Renal cortex interstitium (tissue), 11 donors: ENCODE data around the gene MAD1L1. TPM values are rescaled to one million over a fixed set of nuclear protein-coding genes. Genes with fewer than 3 reads are reported as not detected.

Experiments used
- DNase-seq, 11 donors: peaks; one replicate each; pipeline ENCODE4 v3.0.0-alpha.2; 2013; ENCODE audit warnings: low read depth in 9 of 11, low spot score in 4 of 11; ENCODE audit errors: extremely low read depth in 1 of 11
- polyA plus RNA-seq, 3 donors: library from polyadenylated mRNA; unstranded; fragments of 120-200 nt; gene quantifications; one replicate each; pipeline ENCODE4 v1.2.1, GENCODE V29; 2013; ENCODE audit not compliant: insufficient read length in 3 of 3

MAD1L1 gene
- polyA plus RNA-seq, 3 donors: 22.6 to 28.2 (median 26.3) TPM

DNA sequence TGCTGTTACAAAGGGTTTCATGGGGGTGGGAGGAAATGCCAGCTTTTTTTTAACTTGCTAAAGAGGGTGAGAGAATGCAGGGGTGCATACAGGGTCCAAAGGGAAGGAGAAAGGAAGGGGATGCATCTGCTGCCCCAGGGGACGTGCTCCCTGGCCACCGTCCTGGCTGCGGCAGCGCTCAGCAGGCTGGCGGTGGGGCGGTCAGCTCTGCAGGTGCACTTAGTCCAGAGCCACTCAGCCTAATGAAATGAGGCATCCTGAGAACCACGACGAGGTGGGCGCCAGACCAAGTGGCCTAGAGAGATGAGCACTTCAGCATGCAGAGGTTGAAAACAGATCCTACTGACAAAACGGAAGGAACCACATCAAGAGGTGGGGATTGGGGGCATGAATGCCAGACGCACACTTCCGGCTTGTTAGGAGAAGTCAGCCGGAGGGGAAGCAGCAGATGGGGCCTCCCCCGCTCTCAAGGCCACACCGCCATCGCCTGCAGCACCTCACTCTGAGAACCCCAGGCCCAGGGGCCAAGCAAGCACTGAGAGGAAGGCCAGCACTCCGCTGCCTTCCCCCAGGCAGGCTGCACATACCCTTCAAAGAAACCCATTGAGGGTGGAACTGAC, 94.5 kb downstream of the MAD1L1 start:
- DNase-seq: no peak

DNA sequence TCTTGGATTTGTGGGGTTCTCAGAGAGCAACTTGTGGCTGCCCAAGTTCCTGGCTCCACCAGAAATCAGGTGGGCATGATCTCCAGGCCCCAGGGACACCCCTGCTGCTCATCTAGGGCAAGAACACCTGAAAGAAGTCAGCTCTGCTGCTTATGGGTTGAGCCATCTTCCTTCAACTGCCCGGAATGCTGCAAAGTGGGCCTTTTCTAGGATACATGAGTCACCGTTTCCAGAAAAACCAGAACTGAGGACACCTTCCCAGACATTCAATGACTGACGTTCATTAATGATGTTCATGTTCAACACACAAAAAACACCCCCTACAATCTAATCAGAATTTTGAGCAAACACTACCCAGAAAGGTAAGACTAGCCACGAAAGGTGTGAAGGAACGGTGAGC, 98.0 kb downstream of the MAD1L1 start:
- no peak for DNase-seq

DNA sequence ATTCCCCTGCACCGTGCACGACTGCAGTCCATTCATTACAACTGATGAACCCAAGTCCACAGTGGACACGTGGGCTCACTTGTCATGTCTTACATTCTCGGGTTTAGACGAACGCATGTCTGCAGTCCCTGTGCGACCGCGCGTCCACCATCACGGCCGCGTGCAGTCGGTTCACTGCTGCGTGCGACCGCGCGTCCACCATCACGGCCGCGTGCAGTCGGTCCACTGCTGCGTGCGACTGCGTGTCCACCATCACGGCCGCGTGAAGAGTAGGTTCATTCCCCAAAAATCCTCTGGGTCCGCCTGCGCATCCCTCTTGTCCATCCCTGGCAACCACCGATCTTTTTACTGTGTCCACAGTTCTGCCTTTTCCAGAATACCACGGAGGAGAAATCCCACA, 100.5 kb downstream of the MAD1L1 start:
- no peak for DNase-seq

DNA sequence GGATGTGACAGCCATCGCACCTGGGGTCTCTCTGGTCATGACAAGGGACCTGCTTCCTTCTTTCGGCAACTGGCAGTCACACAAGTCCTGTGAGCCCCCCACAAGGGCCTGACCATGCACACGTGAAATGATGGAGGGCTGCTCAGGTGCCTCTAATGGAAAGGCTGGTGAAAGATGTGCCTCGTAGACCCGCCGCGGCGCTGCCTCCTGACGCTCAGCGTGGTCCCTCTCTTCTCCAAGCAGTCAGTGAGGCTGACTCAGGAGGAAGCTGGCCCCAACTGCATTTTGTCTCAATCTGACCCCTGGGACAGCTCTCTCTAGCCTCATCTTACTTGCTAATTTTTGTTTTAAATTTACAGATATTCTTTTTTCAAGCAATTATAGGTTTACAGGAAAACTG, 100.9 kb downstream of the MAD1L1 start:
- no peak for DNase-seq

DNA sequence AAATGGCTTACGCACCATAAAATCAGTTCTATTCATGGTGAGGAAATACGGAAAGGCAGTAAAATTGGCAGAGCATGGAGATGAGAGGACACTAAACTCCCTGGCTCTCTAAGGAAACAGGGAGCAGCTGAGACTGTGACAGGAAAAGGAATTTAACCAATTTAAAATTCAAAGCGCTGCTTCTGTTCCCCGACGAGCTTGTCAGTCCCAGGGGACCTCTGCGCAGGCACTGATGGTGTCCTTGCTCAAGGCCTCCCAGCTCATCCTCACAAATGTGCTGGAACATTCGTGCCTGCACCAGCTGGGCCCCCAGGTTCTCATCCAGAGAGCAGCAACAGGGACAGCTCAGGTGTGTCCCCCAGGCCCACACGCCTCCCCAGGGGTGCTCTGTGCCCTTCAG, 101.4 kb downstream of the MAD1L1 start:
- no peak for DNase-seq

DNA sequence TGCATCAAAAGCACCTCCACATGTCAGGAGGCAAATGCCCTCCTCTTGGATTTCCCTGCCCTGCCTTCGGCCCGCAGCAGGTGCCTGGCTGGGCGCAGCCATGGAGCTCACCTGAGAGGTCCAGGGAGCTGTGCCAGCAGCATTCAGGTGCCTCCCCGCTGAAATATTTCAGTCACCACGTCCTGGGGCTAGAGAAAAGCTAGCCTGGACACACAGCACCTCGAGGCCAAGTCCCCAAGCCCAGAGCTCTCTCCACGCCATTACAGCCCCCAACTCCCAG, 102.7 kb downstream of the MAD1L1 start:
- DNase-seq: no peak

DNA sequence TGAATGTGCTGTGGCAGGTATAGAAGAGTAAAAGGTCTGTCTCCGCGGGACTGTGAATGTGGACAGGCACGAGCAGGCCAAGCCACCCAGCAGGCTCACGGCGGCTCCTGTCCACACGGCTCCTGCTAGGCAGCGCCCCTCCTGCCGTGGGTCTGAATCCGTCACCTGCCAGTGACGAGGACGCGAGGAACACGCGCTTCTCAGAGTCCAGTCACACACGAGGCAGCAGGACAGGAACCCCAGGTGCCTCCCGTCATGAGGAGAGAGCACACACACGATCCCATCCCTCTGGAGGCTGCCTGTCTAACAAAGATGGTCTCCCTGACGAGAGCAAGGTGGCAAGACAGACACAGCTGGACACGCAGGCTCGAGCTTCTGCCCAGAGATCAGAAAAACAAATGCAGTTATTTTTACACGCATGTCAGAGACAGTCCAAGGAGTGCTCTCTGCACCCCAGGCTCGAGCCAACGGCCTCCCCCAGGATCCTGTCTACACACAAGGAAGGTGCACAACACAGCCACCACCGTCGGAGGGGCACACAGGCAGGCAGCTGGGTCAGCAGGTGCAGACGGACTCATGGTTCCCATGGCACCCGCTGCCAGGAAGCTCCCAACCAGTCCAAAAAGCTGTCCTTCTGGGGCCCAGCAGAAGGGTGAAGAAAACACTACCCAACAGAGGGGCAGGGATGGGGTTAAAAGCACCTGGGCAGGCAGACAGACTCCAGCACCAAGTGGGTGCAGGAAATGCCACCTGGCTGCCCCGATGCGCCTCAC, 103.2 kb downstream of the MAD1L1 start:
- DNase-seq: no peak

DNA sequence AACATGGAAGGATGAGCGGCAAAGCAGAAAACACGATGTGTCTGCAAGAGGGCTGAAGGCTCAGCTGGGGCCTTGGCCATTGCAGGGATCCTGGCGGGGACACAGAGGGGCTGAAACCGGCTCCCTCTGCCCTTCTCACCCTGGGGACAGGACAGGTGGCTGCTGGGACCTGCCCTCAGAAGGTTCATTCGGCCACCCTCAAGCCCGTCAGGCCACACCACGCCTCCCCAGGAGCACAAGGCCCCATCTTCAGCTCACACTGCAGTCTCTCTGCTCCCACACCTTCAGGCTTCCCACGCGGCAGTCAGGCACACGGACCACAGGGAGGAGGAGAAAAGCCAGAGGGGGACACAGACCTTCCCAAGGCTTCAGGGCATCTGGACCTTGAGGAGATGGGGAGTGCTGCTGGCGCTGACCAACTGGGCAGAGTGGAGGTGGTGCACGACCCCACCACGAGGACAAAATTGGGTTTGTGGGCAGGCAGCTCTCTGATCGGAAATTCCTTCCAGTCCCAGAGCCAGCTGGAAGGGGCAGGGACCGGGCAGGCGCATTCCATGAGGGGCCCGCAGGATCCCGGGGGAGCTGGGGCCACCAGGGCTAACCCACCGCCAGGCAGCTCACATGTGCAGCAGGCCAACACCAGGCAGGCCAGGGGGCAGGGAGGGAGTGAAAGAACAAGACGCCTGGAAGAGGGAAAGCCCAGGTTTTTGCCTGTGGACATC, 104.0 kb downstream of the MAD1L1 start:
- no peak for DNase-seq

DNA sequence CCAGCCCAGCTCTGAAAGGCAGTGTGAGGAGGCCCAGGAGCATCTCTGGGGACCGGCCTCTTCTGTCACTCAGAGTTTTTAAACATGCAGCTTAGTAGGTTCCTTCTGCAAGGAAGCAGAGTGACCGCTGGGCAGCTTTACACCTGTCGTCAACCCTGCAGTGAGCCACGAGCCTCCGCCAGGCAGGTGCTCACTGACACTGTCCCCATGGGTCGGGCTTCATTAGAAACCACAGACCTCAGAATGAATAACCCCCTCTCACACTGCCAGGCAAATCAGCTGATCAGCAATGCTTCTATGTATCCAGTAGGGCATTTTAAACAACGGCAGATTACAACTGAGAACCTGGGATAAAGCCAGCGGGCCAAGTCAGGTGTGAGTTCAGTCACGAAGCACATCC, 106.1 kb downstream of the MAD1L1 start:
- DNase-seq: no peak

DNA sequence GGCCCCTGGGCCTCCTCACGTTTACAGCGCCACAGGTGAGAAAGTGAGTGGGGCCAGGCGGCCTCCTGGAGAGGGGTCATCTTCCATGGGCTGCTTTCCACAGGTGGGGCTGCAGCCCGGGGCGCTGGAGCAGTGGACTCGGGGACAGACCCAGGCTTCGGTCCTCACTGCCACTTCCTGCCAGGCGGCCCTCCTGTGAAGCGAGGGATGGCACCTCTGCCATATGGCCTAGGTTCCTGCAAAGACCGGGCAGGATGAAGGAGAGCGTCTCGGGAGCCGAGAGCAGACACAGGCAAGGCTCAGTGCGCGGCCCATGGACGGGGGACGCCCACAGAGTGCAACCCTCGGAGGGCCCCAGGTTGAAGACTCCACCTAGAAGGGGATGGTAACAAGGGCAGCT, 106.8 kb downstream of the MAD1L1 start:
- no peak for DNase-seq

DNA sequence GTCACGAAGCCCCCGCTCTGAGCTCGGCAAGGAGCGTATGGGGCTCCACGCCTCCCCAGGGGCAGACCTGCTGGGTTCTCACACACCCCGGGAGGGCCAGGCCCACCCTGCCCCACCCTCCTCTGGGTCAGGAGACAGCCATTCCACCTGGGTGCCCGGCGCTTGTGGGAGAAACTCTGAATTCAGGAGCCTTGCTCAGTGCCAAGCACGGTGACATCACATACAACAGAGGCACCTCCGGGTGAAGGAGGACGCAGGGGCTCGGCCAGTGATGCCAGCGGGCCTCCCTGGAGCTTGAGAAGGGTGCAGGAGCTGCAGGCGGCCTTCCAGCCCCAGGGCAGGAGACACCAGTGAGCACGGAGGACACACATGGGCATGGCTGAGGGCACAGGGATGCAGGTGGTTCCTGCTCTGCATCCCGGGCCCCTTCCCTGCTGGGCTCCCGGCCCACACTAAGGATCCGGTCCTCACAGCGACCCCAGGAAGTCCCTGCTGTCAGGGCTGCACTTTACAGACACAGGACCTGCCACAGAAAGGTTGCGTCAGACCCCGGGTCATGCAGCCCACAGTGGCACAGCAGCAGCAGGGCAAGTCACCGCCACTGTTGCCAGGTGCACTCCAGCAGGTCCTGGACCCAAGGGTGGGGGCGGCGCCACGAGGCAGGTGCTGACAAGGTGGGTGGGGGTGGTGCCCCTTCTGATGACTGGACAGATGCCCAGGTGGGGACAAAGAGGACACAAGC, 108.0 kb downstream of the MAD1L1 start:
- no peak for DNase-seq

DNA sequence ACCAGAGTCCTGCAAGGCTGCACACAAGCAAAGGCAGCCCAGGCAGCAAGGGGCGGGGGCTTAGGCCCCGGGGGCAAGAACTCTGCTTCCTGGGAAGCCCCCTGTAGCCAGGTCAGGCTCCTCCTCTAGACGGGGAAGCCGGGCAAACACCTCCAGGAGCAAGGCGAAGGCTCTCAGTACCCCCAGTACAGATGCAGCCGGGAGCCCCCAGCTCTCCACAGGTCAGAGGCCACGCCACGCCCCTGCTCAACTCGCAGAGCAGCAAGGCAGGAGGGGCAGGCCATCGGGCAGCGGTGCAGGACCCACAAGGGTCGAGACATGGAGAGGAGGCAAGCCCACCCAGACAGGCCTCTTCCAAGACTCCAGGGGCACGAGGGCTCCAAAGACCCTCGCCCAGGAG, 108.8 kb downstream of the MAD1L1 start:
- no peak for DNase-seq

DNA sequence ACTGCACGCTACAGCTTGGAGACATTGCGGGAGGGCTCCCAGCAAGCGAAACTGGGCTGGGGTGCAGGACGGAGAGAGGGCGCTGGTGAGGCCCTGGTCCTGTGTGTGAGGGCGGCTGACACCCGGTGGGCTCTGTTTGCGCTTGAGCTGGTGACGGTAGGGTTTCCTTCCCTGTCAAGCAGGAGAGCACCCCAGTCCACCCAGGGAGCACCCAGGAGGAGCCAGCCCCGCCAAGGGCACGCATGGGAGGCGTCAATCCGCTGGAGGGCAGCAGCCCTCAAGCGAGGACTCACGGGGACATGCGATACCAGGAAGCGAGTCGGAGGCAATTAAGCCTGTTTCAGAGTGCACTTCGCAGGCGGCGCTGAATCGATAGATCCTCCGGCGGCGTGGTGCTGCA, 109.4 kb downstream of the MAD1L1 start:
- DNase-seq: no peak

DNA sequence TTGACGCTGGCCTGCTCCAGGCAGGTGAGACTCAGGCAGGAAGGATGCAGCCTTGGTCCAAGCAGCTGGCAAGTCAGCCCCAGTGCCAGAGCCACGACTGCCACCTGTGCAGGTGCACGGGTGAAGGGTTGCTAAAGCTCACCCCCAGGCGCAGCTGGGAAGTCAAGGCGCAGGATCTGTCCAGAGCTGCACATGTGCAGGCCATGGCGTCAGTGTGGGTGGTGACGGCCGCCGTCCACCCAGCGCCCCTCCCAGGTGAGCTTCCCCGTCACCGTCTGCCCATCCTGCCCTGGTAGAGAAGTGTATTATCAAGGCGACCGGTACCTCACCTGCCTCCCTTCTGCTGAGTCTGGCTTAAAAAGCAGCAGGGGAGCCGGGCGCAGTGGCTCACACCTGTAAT, 110.1 kb downstream of the MAD1L1 start:
- no peak for DNase-seq

DNA sequence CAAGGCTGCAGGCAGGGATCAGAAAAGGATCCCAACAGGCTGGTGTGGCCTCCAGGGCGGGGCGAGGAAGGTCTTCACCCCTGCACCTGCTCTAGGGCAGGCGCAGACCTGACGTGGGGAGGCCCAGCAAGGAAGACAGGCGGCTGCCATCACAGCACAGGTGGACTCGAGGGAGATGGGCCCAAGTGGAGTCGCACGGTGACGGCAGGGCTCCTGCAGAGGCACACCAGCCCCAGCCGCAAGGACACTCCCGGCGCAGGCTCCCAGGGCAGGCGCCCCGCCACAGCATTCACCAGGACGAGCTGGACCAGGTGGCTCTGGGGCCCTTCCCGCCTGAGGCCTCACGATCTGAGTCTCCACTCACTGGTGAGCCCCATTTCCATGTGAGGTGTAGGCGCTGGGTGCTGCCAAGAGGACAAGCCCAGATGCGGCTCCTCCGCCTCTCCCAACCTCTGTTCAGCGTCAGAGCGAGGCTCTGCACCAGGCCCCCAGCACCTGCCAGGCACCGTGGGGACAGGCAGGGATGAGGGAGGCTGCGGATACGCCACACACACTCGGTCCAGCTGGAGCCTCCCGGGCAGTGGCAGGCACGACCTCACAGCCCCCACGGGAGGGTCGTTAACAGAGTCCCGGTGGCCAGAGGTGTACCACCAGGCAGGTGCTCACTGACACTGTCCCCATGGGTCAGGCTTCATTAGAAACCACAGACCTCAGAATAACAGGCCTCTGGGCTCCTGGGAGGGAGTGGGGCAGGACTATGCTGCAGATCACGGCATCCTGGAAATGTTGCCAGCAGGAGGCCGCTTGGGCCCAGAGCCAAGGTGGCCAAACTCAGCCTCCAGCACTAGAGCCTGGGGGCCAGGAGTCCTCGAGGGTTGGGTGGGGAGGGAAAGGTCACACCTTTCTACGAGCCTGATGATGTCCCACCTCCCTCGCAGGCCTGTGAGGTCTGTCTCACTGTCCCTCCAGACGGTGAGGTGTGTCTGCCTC, 111.6 kb downstream of the MAD1L1 start:
- DNase-seq: no peak

DNA sequence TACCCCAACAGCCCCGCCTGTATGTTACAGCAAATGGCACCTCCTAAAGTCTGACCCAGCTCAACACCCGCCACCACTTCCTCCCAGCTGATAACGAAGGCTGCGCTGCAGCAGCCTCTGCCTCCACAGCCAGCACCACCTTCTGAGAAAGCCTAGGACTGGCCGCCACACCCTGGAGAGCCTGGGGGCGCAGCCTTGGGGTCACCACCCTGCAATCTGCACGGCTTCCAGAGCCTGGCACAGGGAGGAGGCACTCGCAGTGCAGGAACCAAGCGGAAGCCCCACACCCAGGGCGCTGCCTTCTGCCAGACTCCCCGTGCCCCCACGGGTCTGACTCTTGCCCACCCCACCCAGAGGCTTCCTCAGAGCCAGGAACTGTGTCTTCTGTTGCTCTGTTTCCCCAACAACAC, 112.5 kb downstream of the MAD1L1 start:
- DNase-seq: no peak

DNA sequence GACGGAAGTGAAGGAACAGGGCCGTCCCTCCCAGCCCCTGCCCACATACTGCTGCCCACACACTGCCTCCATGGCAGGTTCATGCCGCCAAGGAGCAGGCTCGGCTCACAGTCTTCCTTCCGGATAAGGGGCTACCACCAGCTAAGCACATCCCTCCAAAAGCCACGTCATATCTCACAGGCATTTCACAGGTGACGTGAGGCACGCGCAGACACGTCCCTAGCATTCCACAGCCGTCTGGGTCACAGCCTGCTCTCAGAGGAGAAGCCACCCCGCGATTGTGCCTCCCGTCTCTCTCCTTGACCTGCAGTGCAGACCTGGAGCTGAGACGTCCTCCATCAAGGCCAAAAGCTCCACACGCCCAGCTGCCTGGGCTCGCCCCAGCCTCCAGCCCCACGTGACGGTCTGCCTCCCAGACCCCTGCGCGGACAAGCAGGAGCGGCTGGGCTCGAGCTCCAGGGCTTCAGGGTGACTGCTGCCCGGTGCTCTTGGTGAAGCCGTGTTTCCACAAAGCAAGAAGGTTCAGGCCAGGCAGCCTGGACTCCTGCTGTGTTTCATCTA, 114.0 kb downstream of the MAD1L1 start:
- DNase-seq: no peak

DNA sequence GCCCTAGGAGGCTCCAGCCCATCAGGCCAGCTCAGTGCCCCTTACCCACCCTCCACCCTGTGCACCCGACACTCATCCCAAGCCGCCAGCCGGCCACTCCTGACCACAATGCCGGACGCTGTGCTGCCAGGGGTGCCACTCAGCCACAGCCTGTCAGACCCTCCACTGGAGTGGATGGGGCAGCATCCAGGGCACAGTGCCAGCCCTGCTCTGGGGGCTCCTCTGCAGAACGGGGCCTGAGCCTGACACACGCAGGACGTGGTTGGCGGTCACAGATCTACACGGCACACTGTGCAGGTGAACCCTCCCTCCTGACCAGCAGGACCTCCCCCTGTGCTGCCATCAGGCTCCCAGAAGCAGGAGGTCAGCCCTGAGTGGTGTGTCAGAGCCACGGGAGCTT, 114.7 kb downstream of the MAD1L1 start:
- DNase-seq: no peak

DNA sequence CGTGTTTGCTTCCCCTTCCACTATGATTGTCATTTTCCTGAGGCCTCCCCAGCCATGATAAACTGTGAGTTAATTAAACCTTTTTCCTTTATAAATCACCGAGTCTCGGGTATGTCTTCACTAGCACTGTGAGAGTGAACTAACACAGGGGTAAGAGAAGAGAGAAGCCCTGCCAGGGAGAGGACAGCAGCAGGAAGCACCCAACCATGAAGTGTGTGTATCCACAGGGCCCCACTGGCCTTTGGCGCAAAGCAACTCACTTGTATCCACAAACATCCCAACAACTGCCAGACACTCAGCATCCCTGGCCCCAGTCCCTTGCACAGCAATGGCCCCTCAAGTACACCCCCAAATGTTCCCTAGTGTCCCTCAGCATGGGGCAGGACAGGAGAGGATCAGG, 115.1 kb downstream of the MAD1L1 start:
- DNase-seq: no peak
